Measurements from ENCODE around the gene PEX1. TPM values are rescaled to one million over a fixed set of nuclear protein-coding genes. Genes with fewer than 3 reads are reported as not detected.
"Not testable (repeated sequence)": the region's sequence is repeated elsewhere in the genome, so short reads cannot be mapped to it uniquely, and the experiment has no call there.

PEX1 gene
- total and polyA plus RNA-seq, 2 donors = 17.6 to 27.9 TPM

GRCh38 chr7:92460510-92460909 lies 67.8 kb downstream of the PEX1 start:
- 98% methylated on average over 4 of the region's 4 CpGs for WGBS
- no peak for DNase-seq (ENCODE audit: low read depth in 6 of 9, low spot score in 9 of 9)
- Histone ChIP-seq H3K36me3 (ENCODE audit: control insufficient read depth in 2 of 2, insufficient read depth in 2 of 2, low read length in 1 of 2) (peaks cover 7 to 12% of the 10 kb centered on the region in 2 donors), H3K9me3 (ENCODE audit: control insufficient read depth in 2 of 2, insufficient read depth in 1 of 2, low read length in 1 of 2) (no peaks in the 10 kb centered on the region), H3K4me3 (ENCODE audit: low read length in 2 of 2) (no peak overlapping the region), H3K27me3 (ENCODE audit: control insufficient read depth in 2 of 2, insufficient read depth in 1 of 2, low read length in 1 of 2) (no peaks in the 10 kb centered on the region), H3K27ac (ENCODE audit: low read depth in 1 of 2, low read length in 1 of 2) (no peak overlapping the region), H3K4me1 (ENCODE audit: control insufficient read depth in 2 of 2, insufficient read depth in 2 of 2, low read length in 2 of 2) (no peaks in the 10 kb centered on the region)

- WGBS = 98% methylated on average over 2 of the region's 2 CpGs
- Histone ChIP-seq H3K27ac (ENCODE audit: low read depth in 1 of 2, low read length in 1 of 2) (no peak overlapping the region), H3K27me3 (ENCODE audit: control insufficient read depth in 2 of 2, insufficient read depth in 1 of 2, low read length in 1 of 2) (no peaks in the 10 kb centered on the region), H3K9me3 (ENCODE audit: control insufficient read depth in 2 of 2, insufficient read depth in 1 of 2, low read length in 1 of 2) (no peaks in the 10 kb centered on the region), H3K36me3 (ENCODE audit: control insufficient read depth in 2 of 2, insufficient read depth in 2 of 2, low read length in 1 of 2) (peaks cover 7 to 12% of the 10 kb centered on the region in 2 donors), H3K4me1 (ENCODE audit: control insufficient read depth in 2 of 2, insufficient read depth in 2 of 2, low read length in 2 of 2) (no peaks in the 10 kb centered on the region), H3K4me3 (ENCODE audit: low read length in 2 of 2) (no peak overlapping the region)
- no peak for DNase-seq (ENCODE audit: low read depth in 6 of 9, low spot score in 9 of 9)
Observed at GRCh38 chr7:92460109-92460508, 68.2 kb downstream of the PEX1 start.

GRCh38 chr7:92456236-92456635 lies 72.1 kb downstream of the PEX1 start:
- no peak for DNase-seq (ENCODE audit: low read depth in 6 of 9, low spot score in 9 of 9)
- Histone ChIP-seq H3K4me3 (ENCODE audit: low read length in 2 of 2) (no peak overlapping the region), H3K36me3 (ENCODE audit: control insufficient read depth in 2 of 2, insufficient read depth in 2 of 2, low read length in 1 of 2) (peaks cover 17 to 26% of the 10 kb centered on the region in 2 donors), H3K27ac (ENCODE audit: low read depth in 1 of 2, low read length in 1 of 2) (no peak overlapping the region), H3K27me3 (ENCODE audit: control insufficient read depth in 2 of 2, insufficient read depth in 1 of 2, low read length in 1 of 2) (no peaks in the 10 kb centered on the region), H3K4me1 (ENCODE audit: control insufficient read depth in 2 of 2, insufficient read depth in 2 of 2, low read length in 2 of 2) (no peaks in the 10 kb centered on the region), H3K9me3 (ENCODE audit: control insufficient read depth in 2 of 2, insufficient read depth in 1 of 2, low read length in 1 of 2) (no peaks in the 10 kb centered on the region)
- 98% methylated on average over 2 of the region's 2 CpGs for WGBS

- peaks cover 4 to 8% of the 10 kb centered on the region in 2 donors for H3K4me1 ChIP-seq (ENCODE audit: control insufficient read depth in 2 of 2, insufficient read depth in 2 of 2, low read length in 2 of 2)
- H3K27me3 ChIP-seq (ENCODE audit: control insufficient read depth in 2 of 2, insufficient read depth in 1 of 2, low read length in 1 of 2) = no peaks in the 10 kb centered on the region
- H3K36me3 ChIP-seq (ENCODE audit: control insufficient read depth in 2 of 2, insufficient read depth in 2 of 2, low read length in 1 of 2) = peaks cover 17 to 32% of the 10 kb centered on the region in 2 donors
- DNase-seq (ENCODE audit: low read depth in 6 of 9, low spot score in 9 of 9) = no peak
- 98% methylated on average over 2 of the region's 2 CpGs for WGBS
- no peaks in the 10 kb centered on the region for H3K9me3 ChIP-seq (ENCODE audit: control insufficient read depth in 2 of 2, insufficient read depth in 1 of 2, low read length in 1 of 2)
- no peak overlapping the region for H3K4me3 ChIP-seq (ENCODE audit: low read length in 2 of 2)
- H3K27ac ChIP-seq (ENCODE audit: low read depth in 1 of 2, low read length in 1 of 2) = no peak overlapping the region
Observed at GRCh38 chr7:92451645-92452044, 76.7 kb downstream of the PEX1 start.

GRCh38 chr7:92448205-92448747 lies 80.0 kb downstream of the PEX1 start:
- H3K9me3 ChIP-seq (ENCODE audit: control insufficient read depth in 2 of 2, insufficient read depth in 1 of 2, low read length in 1 of 2) = no peaks in the 10 kb centered on the region
- peak overlapping the region; percentile 95 to 97 for H3K27ac ChIP-seq (ENCODE audit: low read depth in 1 of 2, low read length in 1 of 2)
- H3K36me3 ChIP-seq (ENCODE audit: control insufficient read depth in 2 of 2, insufficient read depth in 2 of 2, low read length in 1 of 2) = peaks cover 6 to 18% of the 10 kb centered on the region in 2 donors
- DNase-seq (ENCODE audit: low read depth in 6 of 9, low spot score in 9 of 9) = peak; percentile 58 to 92 (median 69)
- WGBS = 2% methylated on average over 11 of the region's 11 CpGs
- peak overlapping the region; percentile 86 to 95 for H3K4me3 ChIP-seq (ENCODE audit: low read length in 2 of 2)
- H3K4me1 ChIP-seq (ENCODE audit: control insufficient read depth in 2 of 2, insufficient read depth in 2 of 2, low read length in 2 of 2) = peaks cover 6 to 10% of the 10 kb centered on the region in 2 donors
- H3K27me3 ChIP-seq (ENCODE audit: control insufficient read depth in 2 of 2, insufficient read depth in 1 of 2, low read length in 1 of 2) = no peaks in the 10 kb centered on the region

GRCh38 chr7:92447345-92448204 lies 80.7 kb downstream of the PEX1 start, which contains the start of gene GATAD1:
GATAD1 (plus strand) TSS chr7:92447482; CDS start chr7:92447730, 248 bp downstream.
- Histone ChIP-seq H3K4me1 (ENCODE audit: control insufficient read depth in 2 of 2, insufficient read depth in 2 of 2, low read length in 2 of 2) (peaks cover 6 to 10% of the 10 kb centered on the region in 2 donors), H3K27me3 (ENCODE audit: control insufficient read depth in 2 of 2, insufficient read depth in 1 of 2, low read length in 1 of 2) (no peaks in the 10 kb centered on the region), H3K9me3 (ENCODE audit: control insufficient read depth in 2 of 2, insufficient read depth in 1 of 2, low read length in 1 of 2) (no peaks in the 10 kb centered on the region), H3K27ac (ENCODE audit: low read depth in 1 of 2, low read length in 1 of 2) (peak within 1 kb of the TSS; percentile 95 to 97), H3K36me3 (ENCODE audit: control insufficient read depth in 2 of 2, insufficient read depth in 2 of 2, low read length in 1 of 2) (peaks cover 6 to 13% of the 10 kb centered on the region in 2 donors), H3K4me3 (ENCODE audit: low read length in 2 of 2) (peak within 1 kb of the TSS; percentile 86 to 95)
- WGBS = under 1% methylated on average over 87 of the region's 87 CpGs
- peak in 6 of 9 donors; percentile 74 to 85 (median 77) for DNase-seq (ENCODE audit: low read depth in 6 of 9, low spot score in 9 of 9)

GRCh38 chr7:92446869-92447344 lies 81.4 kb downstream of the PEX1 start:
- no peaks in the 10 kb centered on the region for H3K27me3 ChIP-seq (ENCODE audit: control insufficient read depth in 2 of 2, insufficient read depth in 1 of 2, low read length in 1 of 2)
- peak overlapping the region; percentile 86 to 95 for H3K4me3 ChIP-seq (ENCODE audit: low read length in 2 of 2)
- DNase-seq (ENCODE audit: low read depth in 6 of 9, low spot score in 9 of 9) = peak in 3 of 9 donors; percentile 73 to 93 (median 81)
- peaks cover 3 to 13% of the 10 kb centered on the region in 2 donors for H3K36me3 ChIP-seq (ENCODE audit: control insufficient read depth in 2 of 2, insufficient read depth in 2 of 2, low read length in 1 of 2)
- peaks cover 6 to 10% of the 10 kb centered on the region in 2 donors for H3K4me1 ChIP-seq (ENCODE audit: control insufficient read depth in 2 of 2, insufficient read depth in 2 of 2, low read length in 2 of 2)
- peak overlapping the region; percentile 95 to 97 for H3K27ac ChIP-seq (ENCODE audit: low read depth in 1 of 2, low read length in 1 of 2)
- 61% methylated on average over 21 of the region's 21 CpGs for WGBS
- no peaks in the 10 kb centered on the region for H3K9me3 ChIP-seq (ENCODE audit: control insufficient read depth in 2 of 2, insufficient read depth in 1 of 2, low read length in 1 of 2)

- H3K4me1 ChIP-seq (ENCODE audit: control insufficient read depth in 2 of 2, insufficient read depth in 2 of 2, low read length in 2 of 2); H3K27ac ChIP-seq (ENCODE audit: low read depth in 1 of 2, low read length in 1 of 2); H3K27me3 ChIP-seq (ENCODE audit: control insufficient read depth in 2 of 2, insufficient read depth in 1 of 2, low read length in 1 of 2); H3K9me3 ChIP-seq (ENCODE audit: control insufficient read depth in 2 of 2, insufficient read depth in 1 of 2, low read length in 1 of 2); H3K4me3 ChIP-seq (ENCODE audit: low read length in 2 of 2); DNase-seq (ENCODE audit: low read depth in 6 of 9, low spot score in 9 of 9); H3K36me3 ChIP-seq (ENCODE audit: control insufficient read depth in 2 of 2, insufficient read depth in 2 of 2, low read length in 1 of 2): not testable (repeated sequence)
- 89% methylated on average over 2 of the region's 2 CpGs for WGBS
Observed at GRCh38 chr7:92442720-92443119, 85.6 kb downstream of the PEX1 start.

- H3K36me3 ChIP-seq (ENCODE audit: control insufficient read depth in 2 of 2, insufficient read depth in 2 of 2, low read length in 1 of 2) = no peaks in the 10 kb centered on the region
- H3K9me3 ChIP-seq (ENCODE audit: control insufficient read depth in 2 of 2, insufficient read depth in 1 of 2, low read length in 1 of 2) = no peaks in the 10 kb centered on the region
- DNase-seq (ENCODE audit: low read depth in 6 of 9, low spot score in 9 of 9) = no peak
- no peak overlapping the region for H3K4me3 ChIP-seq (ENCODE audit: low read length in 2 of 2)
- WGBS = 94% methylated on average over 6 of the region's 6 CpGs
- no peaks in the 10 kb centered on the region for H3K4me1 ChIP-seq (ENCODE audit: control insufficient read depth in 2 of 2, insufficient read depth in 2 of 2, low read length in 2 of 2)
- no peak overlapping the region for H3K27ac ChIP-seq (ENCODE audit: low read depth in 1 of 2, low read length in 1 of 2)
- H3K27me3 ChIP-seq (ENCODE audit: control insufficient read depth in 2 of 2, insufficient read depth in 1 of 2, low read length in 1 of 2) = no peaks in the 10 kb centered on the region
Observed at GRCh38 chr7:92437956-92438491, 90.3 kb downstream of the PEX1 start.

All from thymus (tissue), 11 donors.